Activated B cell treated with CpG ODN at 0.5 μM for 24 hours (primary cell): ENCODE results near the gene TMUB2. TPM values are rescaled to one million over a fixed set of nuclear protein-coding genes. Genes with fewer than 3 reads are reported as not detected.

ENCODE experiments used
- ATAC-seq: fragments of 200-7000 bp; cut with Tn5 transposase; one replicate; pipeline ENCODE4 v1.10.0; 2021; ENCODE audit warnings: low read depth, mild to moderate bottlenecking, moderate library complexity
- CTCF ChIA-PET: fragments of 350-600 bp; sonication (Branson Sonifier 250); formaldehyde crosslinking; loops from one replicate; lab custom pipeline; 2021; ENCODE audit warnings: antibody characterized with exemption; lab: Charles Lee
- POLR2A ChIA-PET: fragments of 350-600 bp; sonication (Branson Sonifier 250); formaldehyde crosslinking; loops from one replicate; lab custom pipeline; 2021; ENCODE audit warnings: antibody characterized with exemption; lab: Charles Lee
- DNase-seq: peaks from one replicate; pipeline ENCODE4 v3.0.0; 2022
- H3K27ac Mint-ChIP-seq: one replicate; pipeline ENCODE4 v1.8.0; 2020; ENCODE audit warnings: mixed read lengths
- H3K27me3 Mint-ChIP-seq: one replicate; pipeline ENCODE4 v1.8.0; 2021; ENCODE audit warnings: mixed read lengths
- H3K36me3 Mint-ChIP-seq: one replicate; pipeline ENCODE4 v1.8.0; 2021; ENCODE audit warnings: low read depth, mixed read lengths
- H3K4me1 Mint-ChIP-seq: one replicate; pipeline ENCODE4 v1.8.0; 2021; ENCODE audit warnings: mixed read lengths
- H3K4me3 Mint-ChIP-seq: one replicate; pipeline ENCODE4 v1.8.0; 2020; ENCODE audit warnings: mild to moderate bottlenecking, mixed read lengths
- H3K9me3 Mint-ChIP-seq: one replicate; pipeline ENCODE4 v1.8.0; 2020; ENCODE audit warnings: mixed read lengths
- intact Hi-C: fragments of 100-400 bp; cut with micrococcal nuclease; formaldehyde crosslinking; loops from one replicate; pipeline ENCODE4 v1.15.1; 2024
- total RNA-seq: library from RNA; stranded (reverse); gene quantifications from 2 replicates; pipeline ENCODE4 v1.2.3, GENCODE V29; 2022
- TF ChIP-seq, protein P1 (sequence below): fragments of 200-600 bp; IDR thresholded peaks from one replicate; pipeline ENCODE4 v1.8.0; 2022; ENCODE audit warnings: antibody characterized with exemption, mild to moderate bottlenecking

Gene TMUB2
- total RNA-seq, 1 donor from 2014 or later, result 36.0 TPM

DNA sequence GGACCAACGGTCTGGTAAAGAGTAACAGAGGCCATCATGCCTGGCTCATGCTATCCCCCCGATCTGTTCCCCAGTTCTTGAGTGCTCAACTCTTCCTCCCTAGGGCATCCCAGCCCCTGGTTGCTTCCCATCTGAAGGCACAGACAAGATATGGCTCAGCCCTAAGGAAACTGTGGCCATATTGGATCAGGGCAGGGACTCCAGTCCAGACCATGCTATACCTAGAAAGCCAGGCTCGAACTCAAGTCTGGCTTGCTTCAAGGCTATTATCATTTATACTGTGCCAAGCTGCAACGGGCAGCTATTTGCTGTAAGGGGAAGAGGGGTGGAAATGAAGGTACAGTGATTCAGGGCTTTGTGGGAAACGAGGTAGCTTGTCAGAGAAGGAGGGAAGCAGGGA is 29.9 kb downstream of the TMUB2 start:
- H3K27ac Mint-ChIP-seq, result peak overlapping the region; percentile 94
- no peaks in the 10 kb centered on the region for H3K9me3 Mint-ChIP-seq
- peaks cover 56% of the 10 kb centered on the region for H3K4me1 Mint-ChIP-seq
- peak overlapping the region; percentile 83 for H3K4me3 Mint-ChIP-seq
- intact Hi-C loops, result loop anchor here (1.0 kb wide), 1 partner anchor 132 kb away; no protein-coding TSS in a partner anchor
- peaks cover 58% of the 10 kb centered on the region for H3K36me3 Mint-ChIP-seq
- ATAC-seq (no peak), DNase-seq (no peak)
- ChIA-PET POLR2A (interaction anchor here (0.6 to 10.5 kb wide), 17 partner anchors 8 to 314 kb away, joined by 3 to 241 read pairs (median 6); partner anchors contain the start of genes ATXN7L3, GPATCH8, GRN and HROB), CTCF (interaction anchor here (0.8 to 6.7 kb wide), 8 partner anchors 10 to 138 kb away, joined by 4 to 35 read pairs (median 6); partner anchors contain the start of gene GRN)
- TF ChIP-seq, protein P1, sequence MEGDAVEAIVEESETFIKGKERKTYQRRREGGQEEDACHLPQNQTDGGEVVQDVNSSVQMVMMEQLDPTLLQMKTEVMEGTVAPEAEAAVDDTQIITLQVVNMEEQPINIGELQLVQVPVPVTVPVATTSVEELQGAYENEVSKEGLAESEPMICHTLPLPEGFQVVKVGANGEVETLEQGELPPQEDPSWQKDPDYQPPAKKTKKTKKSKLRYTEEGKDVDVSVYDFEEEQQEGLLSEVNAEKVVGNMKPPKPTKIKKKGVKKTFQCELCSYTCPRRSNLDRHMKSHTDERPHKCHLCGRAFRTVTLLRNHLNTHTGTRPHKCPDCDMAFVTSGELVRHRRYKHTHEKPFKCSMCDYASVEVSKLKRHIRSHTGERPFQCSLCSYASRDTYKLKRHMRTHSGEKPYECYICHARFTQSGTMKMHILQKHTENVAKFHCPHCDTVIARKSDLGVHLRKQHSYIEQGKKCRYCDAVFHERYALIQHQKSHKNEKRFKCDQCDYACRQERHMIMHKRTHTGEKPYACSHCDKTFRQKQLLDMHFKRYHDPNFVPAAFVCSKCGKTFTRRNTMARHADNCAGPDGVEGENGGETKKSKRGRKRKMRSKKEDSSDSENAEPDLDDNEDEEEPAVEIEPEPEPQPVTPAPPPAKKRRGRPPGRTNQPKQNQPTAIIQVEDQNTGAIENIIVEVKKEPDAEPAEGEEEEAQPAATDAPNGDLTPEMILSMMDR, result no peak
- no peaks in the 10 kb centered on the region for H3K27me3 Mint-ChIP-seq

DNA sequence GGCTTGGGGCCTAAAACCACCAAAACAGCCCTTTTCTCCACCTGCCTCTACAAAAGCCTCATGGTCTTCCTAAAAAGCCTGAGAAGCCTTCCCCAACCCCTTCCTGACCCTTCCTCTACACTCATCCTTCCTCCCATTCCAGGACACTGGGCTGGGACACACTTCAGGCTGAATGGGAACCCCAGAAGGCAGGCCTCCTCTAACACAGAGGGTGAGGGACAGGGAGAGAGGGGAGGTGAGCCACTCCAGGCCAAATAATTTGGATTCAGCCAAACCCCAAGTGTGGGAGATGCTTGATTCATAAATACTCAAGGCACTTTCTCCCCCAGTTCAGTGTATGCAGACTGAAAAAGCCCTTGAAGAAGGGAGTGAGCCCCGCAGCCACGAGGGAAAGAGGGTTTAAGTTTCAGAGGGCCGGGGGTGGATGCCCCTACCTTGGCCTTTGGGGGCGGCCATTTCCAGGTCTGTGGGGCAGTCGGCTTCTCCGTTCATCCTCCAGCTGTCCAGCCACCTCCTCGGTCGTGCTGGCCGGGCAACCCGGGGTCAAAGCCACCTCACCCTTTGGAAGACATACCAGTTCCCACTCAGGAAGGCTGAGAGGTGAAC is 31.1 kb downstream of the TMUB2 start:
- Mint-ChIP-seq H3K4me1 (peaks cover 63% of the 10 kb centered on the region), H3K27ac (peak overlapping the region; percentile 94), H3K4me3 (peak overlapping the region; percentile 83), H3K36me3 (peaks cover 52% of the 10 kb centered on the region), H3K27me3 (no peaks in the 10 kb centered on the region), H3K9me3 (no peaks in the 10 kb centered on the region)
- ChIA-PET CTCF (interaction anchor here (0.7 to 6.7 kb wide), 8 partner anchors 9 to 137 kb away, joined by 3 to 35 read pairs (median 4); partner anchors contain the start of gene GRN), POLR2A (interaction anchor here (0.5 to 10.5 kb wide), 23 partner anchors 8 to 885 kb away, joined by 3 to 241 read pairs (median 3); partner anchors contain the start of genes ATXN7L3, GRN, HDAC5 and SLC25A39)
- no peak for DNase-seq
- ATAC-seq, result no peak
- TF ChIP-seq, protein P1, result no peak
- intact Hi-C loops, result loop anchor here (1.0 to 2.0 kb wide), 6 partner anchors 8 to 106 kb away; partner anchors contain the start of genes HDAC5, HROB, SLC25A39 and TMUB2

DNA sequence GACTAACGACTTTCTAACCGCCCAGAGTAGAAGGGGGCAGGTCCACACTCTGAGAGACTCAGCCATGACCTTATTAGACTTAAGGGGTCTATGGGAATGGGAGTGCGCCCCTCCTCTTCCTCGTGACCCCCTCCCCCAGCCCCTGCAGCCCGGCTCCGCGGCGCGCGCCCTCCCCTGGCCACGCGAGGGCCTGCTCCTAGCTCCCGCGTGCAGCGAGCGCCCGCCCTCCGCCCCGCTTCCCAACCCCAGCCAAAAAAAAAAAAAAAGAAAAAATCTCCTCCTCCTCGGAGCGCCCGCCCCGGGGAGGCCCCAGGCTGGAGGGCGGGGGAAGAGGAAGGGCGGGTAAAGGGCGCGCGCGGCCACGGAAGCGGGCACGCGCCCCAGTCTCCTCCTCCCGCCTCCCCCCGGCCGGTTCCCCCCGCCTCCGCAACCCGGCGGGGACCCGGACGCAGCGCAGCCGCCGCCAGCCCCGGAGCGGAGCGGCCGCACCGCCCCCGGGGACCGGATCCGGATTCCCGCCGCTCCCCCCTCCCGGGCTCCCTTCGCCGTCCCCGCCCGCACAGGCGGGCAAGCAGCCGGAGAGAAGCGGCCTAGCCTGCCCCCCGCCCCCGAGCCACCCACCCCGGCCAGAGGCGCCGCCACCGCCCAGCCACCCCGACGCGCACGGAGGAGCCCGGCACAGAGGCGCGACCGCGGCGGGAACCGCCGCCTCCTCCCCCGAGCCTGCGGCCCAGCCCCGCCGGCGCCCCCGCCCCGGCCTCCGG is 31.8 kb downstream of the TMUB2 start:
- ChIA-PET CTCF (interaction anchor here (0.7 to 6.7 kb wide), 6 partner anchors 10 to 136 kb away, joined by 3 to 35 read pairs (median 4); partner anchors contain the start of genes GRN and HDAC5), POLR2A (interaction anchor here (0.5 to 10.5 kb wide), 22 partner anchors 8 to 885 kb away, joined by 3 to 241 read pairs (median 3); partner anchors contain the start of genes ATXN7L3, GRN, HDAC5 and SLC25A39)
- ATAC-seq (peak; percentile 46), DNase-seq (peak; percentile 89)
- H3K27ac Mint-ChIP-seq, result peak overlapping the region; percentile 94
- intact Hi-C loops, result loop anchor here (1.0 to 2.0 kb wide), 6 partner anchors 8 to 106 kb away; partner anchors contain the start of genes HDAC5, HROB, SLC25A39 and TMUB2
- TF ChIP-seq, protein P1, result no peak
- H3K27me3 Mint-ChIP-seq, result no peaks in the 10 kb centered on the region
- H3K36me3 Mint-ChIP-seq, result peaks cover 46% of the 10 kb centered on the region
- peaks cover 58% of the 10 kb centered on the region for H3K4me1 Mint-ChIP-seq
- H3K9me3 Mint-ChIP-seq, result no peaks in the 10 kb centered on the region
- peak overlapping the region; percentile 83 for H3K4me3 Mint-ChIP-seq

DNA sequence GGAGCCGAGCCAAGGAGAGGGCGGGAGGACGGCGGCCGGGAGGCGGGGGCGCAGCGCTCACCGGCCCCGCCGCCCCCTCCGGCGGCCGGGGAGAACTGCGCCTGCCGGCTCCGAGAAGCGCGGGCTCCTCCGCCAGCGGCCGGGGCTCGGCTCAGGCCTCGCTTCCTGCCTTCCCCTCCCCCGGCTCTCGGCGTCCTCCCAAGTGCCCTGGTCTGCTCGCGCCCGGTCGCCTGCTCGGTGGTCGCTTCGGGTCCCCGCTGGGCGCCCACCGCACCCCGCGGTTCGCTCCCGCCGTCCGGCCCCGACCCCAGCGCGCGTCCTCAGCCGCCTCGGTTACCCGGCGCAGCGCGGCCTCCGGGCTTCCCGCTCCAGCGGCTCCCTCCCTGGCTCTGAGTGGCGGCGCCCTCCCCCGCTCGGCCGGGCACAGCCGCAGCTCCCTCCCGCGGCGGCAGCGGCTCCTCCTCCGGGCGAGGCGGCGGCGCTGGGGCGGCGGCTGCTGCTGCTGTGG is 32.4 kb downstream of the TMUB2 start:
- ChIA-PET POLR2A (interaction anchor here (0.5 to 10.5 kb wide), 12 partner anchors 9 to 135 kb away, joined by 3 to 241 read pairs (median 18); partner anchors contain the start of genes ATXN7L3, GRN, HDAC5 and SLC25A39), CTCF (interaction anchor here (1.0 to 6.7 kb wide), 4 partner anchors 9 to 112 kb away, joined by 3 to 35 read pairs (median 18); partner anchors contain the start of gene HDAC5)

More for the DNA sequence above, 32.4 kb downstream of the TMUB2 start:
- no peak overlapping the region for H3K27ac Mint-ChIP-seq
- peak; percentile 47 for ATAC-seq
- no peak for DNase-seq
- intact Hi-C loops, result loop anchor here (2.0 kb wide), 1 partner anchor 78 kb away; the partner anchor contains the start of gene HROB
- TF ChIP-seq, protein P1, result no peak
- no peak overlapping the region for H3K4me3 Mint-ChIP-seq
- no peaks in the 10 kb centered on the region for H3K9me3 Mint-ChIP-seq
- peaks cover 39% of the 10 kb centered on the region for H3K36me3 Mint-ChIP-seq
- no peaks in the 10 kb centered on the region for H3K27me3 Mint-ChIP-seq
- H3K4me1 Mint-ChIP-seq, result peaks cover 51% of the 10 kb centered on the region
